Prostate gland (tissue), 2 donors: ENCODE measurements around the gene JDP2.

Source experiments
- POLR2A ChIP-seq: fragments of 450-650 bp; IDR thresholded peaks from one replicate; pipeline ENCODE4 v1.6.1; 2016; ENCODE audit warnings: antibody characterized with exemption, mild to moderate bottlenecking
- POLR2AphosphoS5 ChIP-seq: sonication (generic); formaldehyde crosslinking; IDR thresholded peaks from one replicate; pipeline ENCODE4 v1.6.1; 2017; ENCODE audit warnings: antibody characterized with exemption
- TF ChIP-seq, protein P1 (sequence below), 4 experiments: fragments of 200-600 bp in 2 of 4; fragments of 450-650 bp in 2 of 4; sonication (generic) in 2 of 4; IDR thresholded peaks; 1 replicate in 3 of 4; 2 replicates in 1 of 4; pipeline ENCODE4 v1.5.1; 2016 to 2019; ENCODE audit warnings: antibody characterized with exemption in 4 of 4, mild to moderate bottlenecking in 2 of 4, moderate library complexity in 2 of 4

DNA sequence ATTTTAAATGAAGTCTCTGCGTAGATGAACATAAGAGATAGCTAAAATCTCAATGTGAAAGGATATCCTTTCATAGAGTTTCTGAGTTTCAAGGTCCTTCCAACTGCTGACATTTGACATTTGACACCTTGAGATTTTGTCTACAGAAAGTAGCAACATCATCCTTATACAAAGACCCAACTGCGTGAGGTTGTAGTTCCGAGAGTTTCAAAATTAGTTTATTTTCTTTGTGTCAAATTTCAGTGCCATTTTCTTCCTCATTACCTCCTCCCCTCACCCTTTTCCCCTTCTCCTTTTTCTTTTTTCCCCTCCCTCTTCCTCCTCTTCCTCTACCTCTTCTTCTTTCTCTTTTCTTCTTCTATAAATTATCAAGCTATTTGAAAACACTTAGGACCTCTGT is 67.6 kb downstream of the JDP2 start:
- TF ChIP-seq, protein P1, sequence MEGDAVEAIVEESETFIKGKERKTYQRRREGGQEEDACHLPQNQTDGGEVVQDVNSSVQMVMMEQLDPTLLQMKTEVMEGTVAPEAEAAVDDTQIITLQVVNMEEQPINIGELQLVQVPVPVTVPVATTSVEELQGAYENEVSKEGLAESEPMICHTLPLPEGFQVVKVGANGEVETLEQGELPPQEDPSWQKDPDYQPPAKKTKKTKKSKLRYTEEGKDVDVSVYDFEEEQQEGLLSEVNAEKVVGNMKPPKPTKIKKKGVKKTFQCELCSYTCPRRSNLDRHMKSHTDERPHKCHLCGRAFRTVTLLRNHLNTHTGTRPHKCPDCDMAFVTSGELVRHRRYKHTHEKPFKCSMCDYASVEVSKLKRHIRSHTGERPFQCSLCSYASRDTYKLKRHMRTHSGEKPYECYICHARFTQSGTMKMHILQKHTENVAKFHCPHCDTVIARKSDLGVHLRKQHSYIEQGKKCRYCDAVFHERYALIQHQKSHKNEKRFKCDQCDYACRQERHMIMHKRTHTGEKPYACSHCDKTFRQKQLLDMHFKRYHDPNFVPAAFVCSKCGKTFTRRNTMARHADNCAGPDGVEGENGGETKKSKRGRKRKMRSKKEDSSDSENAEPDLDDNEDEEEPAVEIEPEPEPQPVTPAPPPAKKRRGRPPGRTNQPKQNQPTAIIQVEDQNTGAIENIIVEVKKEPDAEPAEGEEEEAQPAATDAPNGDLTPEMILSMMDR (IDR thresholded peaks at IDR 0.05), result no peak
- no peak for TF ChIP-seq POLR2A
- no peak for TF ChIP-seq POLR2AphosphoS5
